HG02678 (cell line): ENCODE results near the gene IDNK.

Experiments used
- ATAC-seq: cut with Tn5 transposase; IDR thresholded peaks from one replicate; pipeline ENCODE4 v1.9.1; 2021; ENCODE audit warnings: mild to moderate bottlenecking, moderate library complexity; ENCODE audit not compliant: unreplicated experiment

The IDNK gene

DNA sequence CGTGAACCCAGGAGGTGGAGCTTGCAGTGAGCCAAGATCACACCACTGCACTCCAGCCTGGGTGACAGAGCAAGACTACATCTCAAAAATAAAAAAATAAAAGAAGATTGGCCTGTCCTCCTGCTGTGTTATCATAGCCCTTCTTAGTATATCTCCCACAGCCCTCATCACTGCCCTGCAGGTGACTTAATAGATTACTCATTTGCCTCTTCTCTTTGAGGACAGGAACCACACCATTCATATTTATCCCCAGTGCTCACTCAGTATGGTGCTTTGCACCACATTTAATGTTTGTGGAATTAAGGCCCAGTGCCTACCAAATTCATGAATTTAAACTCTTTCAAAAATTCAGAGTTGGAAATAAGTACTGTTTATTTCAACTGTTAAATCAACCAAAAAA lies 10.3 kb downstream of the IDNK start:
- no peak for ATAC-seq

DNA sequence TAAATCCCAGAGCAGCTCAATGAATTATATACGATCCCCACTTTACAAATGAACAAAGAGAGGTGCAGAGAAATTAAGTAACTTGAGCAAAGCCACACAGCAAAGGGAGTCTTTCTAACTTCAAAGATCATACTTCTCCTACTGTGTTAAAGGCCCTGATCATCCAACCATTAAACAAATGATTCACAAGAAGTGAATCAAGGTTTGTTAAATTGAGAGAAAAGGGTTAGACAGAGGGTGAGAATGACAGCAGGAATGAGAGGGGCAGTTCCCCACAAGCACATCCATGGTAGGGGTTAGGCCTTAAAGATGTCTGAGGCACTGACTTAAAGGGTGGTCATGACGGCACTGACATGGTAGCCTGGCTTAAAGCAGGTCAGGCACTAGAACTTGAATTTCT lies 10.7 kb downstream of the IDNK start:
- no peak for ATAC-seq

DNA sequence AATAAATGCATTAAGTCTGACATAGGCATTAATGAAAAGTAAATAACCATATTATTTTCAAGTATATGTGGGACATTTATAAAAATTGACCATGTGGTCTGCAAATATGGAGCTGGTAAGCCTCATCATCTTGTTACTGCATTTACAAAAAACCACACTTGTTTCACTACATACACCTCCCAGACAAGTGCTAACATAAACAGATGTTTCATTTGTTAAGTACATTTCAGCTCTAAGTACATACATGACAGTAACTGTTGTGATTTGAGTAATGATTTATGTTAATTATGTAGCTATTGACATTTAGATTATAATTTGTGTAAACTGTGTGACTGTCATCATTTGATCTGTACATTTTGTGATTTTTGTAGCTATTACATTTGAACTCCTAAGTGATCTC lies 13.9 kb downstream of the IDNK start:
- no peak for ATAC-seq

DNA sequence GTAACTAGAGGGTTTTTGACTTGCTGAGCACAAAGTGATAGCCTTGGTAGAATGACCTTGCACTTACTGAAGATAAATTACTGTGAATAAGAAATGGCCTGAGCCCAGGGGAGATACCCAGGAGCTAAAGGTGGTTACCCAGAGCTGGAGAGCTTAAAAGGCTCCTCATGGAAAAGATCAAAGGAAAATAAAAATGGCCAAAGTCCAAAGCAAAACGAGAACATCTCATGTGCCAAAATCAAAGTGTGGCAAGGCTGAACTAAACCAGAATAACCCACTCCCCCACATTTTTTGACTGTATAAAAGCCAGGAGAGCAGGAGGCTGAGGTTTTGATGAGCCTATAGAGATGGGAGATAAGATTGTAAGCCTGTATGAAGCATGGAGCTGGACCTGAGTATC lies 14.4 kb downstream of the IDNK start:
- no peak for ATAC-seq

DNA sequence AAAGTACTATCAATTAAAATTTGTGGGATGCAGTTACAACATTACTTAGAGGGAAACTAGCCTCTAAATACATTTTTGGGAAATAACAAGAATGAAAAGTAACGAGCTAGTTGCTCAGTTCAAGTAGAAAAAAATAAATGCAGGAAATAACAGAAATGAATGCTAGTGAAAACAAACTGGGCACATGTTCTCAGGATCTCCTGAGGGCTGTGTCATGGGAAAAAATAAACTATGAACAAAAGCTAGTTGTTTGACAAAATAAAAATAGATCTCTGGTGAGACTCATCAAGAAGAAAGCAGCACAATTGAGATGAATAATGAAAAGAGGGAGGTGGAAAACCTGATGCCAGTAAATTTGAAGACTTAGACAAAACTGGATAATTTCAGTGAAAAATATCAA lies 16.3 kb downstream of the IDNK start:
- ATAC-seq: no peak

DNA sequence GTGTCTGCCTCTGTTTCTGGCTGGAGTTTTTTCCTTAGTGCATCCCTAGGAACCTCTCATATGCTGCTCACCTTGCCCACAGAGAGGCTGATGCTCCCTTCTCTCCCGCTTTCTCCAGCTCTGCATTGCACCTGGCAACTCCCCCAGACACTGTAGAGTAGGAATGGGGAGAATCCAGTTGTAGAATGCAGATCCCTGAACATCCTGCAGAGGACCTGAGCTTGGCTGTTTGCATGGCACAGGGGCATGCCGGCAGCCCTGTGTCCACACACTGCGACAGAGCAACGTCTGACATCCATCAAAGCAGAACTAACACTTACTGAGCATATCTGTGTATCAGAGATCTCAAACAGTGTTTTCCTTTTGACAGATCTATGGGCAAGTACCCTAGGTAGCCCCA lies 19.9 kb downstream of the IDNK start:
- no peak for ATAC-seq

DNA sequence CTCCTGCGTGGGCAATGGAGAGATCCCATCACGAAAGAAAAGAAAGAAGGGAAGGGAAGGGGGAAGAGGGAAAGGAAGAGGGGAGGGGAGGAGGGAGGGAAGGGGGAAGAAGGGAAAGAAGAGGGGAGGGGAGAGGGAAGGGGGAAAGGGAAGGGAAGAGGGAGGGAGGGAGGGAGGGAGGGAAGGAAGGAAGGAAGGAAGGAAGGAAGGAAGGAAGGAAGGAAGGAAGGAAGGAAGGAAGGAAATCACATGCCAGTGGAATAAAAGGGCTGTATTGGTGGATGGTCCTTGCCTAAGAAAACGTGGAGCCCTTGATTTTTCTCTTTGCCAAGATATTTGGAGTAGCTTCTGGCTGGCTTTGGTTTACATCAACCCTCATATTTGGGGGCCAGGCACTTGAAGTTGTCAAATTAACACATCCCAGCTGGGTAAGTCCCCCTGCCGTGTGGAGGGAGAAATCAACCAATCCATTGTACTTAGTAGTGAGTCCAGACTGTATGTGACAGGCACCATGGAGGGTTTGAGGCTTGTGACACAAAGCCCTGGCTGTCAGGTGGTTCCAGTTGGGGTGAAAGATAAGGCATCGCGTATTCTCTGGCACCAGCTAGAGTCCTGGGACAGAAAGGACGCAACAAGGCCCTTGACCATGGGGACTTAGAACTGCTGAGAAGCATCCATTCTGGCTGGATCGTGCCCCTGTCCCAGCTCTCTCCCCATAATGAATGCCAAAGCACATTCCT lies 23.7 kb downstream of the IDNK start:
- ATAC-seq: no peak

DNA sequence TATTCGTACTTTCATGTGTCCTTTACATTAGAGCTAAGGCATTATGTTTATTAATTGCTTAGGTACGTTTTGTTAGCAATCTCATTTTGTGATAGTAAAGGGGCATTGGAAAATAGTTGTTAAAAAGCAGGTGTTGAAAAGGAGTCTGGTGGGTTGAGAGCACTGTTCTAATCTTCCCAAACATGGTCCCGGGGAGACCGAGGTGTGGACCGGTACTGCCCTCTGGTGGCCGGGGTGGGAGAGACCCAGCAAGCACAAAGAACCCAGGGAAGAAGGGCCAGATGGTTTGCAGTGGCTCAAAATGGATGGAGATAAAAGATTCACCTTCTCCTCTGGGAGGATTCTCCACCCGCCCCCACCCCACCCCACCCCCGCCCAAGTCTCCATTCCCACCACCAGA lies 26.1 kb downstream of the IDNK start:
- ATAC-seq: peak; percentile 68

DNA sequence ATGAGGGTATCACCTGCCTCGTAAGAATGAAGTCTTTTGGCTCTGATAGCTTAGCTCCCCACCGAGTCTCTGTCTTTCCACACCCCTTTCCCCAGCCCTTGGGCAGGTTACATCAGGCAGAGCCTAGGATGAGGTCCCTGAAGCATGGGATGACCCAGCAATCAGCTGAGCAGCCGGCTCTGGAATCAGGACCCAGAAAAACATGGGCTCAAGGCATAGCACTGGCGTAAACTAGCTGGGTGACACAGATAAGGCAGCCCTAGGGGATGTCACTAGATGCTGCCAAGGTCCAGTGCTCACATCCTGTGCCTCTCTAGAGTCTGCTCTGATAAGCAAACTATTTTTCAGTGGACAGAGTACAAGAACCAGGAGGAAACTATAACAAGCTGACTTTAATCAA lies 26.6 kb downstream of the IDNK start:
- ATAC-seq: no peak

DNA sequence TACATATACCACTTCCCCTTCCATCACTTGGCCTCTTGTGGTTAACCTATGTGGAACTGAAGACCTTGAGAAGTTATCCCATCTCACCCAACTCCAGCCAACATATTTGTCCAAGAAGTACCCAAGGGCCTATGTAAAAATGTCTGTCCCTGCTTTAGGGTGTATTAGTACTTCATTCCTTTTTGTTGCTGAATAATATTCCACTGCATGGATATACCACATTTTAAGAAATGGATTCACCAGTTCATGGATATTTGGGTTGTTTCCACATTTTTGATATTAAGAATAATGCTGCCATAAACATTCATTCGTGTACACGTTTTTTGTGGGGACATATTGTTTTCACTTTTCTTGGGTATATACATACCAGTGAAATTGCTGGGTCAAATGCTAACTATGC lies 28.6 kb downstream of the IDNK start:
- ATAC-seq: no peak

DNA sequence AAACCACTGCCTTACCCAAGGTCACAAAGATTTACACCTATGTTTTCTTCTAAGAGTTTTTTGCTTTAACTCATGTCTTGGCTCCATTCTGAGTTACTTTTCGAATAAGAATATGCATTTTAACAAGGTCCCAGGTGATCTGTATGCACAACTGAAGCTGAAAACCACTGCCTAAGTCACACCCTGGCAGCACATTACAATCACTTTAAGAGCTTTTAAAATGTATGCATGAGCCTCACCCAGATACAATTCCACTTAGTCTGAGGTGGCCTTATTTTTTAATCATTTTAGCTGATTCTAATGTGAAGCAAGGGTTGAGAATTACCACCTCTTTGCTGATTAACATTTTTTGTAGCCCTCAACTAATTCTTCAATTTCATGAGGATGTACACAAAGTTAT lies 29.5 kb downstream of the IDNK start:
- ATAC-seq: no peak

DNA sequence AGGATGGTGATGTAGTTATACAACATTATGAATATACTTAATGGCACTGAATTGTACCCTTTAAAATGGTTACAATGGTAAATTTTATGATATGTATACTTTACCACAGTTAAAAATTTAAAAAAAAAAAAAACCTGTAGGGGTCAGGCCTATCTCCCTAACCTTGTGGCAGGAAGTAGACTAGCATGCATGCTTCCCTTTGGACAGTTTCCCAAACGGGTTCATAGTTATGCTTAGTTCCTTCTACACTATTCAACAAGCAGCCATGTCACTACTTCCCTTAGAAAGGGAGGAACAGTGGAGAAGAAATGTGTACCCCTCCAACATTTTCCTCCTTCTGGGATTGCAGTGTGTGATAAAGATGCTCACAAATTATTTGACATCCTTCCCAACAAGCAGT lies 32.5 kb downstream of the IDNK start:
- no peak for ATAC-seq

DNA sequence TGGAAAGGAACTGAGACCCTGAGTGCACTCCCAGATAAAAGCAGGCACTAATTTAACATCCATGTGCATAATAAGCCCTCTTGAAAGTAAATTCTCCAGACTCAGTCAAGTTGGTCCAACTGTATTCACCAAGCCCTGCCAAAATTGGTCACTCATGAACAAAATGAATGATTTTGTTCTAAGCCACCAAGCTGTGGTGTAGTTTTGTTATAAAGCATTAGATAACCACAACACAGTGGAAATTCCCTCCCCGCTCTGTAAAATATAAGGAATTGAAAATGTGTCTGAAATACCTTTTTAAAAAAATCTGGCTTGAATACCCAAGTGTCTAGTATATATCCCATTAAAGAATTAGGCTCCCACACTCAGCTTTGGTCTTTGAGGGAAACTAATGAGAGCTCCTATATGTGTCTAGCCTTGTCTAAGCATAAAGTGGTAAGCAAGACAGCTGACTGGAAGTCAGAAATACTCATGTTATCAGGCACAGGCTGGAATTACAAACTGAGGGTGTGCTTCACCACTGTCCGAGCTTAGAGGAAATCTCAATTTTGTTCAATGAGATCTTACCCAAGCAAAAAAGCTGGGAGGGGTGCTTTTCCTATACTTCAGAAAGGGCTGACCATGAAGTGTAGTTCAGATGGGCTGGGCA lies 33.2 kb downstream of the IDNK start:
- peak; percentile 63 for ATAC-seq

DNA sequence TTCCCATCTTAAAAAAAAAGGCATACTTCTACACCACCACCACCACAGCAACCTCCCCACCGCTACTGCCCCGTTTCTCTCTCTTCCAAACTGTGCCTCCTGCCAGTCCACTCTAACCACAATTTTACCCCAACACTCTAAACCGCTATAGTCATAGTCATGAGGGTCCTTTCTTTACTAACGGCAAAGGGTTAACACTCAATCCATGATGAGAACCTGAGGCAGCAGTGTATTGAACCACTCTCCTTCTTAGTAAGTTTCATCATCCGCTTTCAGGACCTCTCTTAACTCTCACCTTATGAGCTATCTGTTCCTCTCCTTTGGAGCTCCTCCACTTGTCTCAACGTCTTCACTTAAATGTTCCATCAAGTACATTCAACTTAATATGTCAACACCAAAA lies 34.0 kb downstream of the IDNK start:
- ATAC-seq: no peak

DNA sequence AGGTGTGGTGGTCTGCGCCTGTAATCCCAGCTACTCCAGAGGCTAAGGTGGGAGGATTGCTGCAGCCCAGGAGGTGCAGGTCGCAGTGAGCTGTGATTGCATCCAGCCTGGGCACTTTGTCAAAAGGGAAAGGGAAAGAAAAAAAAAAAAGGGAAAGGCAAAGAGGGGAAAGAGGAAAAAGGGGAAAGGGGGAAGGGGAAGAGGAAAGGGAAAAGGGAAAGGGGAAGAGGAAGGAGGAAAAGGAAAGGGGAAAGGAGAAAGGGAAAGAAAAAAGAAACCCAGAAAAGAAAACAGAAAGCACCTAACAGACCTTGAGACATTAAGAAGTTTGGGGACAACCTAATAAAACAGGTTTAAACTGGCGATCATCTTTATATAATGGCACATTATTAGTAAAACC lies 40.0 kb downstream of the IDNK start:
- ATAC-seq: no peak

DNA sequence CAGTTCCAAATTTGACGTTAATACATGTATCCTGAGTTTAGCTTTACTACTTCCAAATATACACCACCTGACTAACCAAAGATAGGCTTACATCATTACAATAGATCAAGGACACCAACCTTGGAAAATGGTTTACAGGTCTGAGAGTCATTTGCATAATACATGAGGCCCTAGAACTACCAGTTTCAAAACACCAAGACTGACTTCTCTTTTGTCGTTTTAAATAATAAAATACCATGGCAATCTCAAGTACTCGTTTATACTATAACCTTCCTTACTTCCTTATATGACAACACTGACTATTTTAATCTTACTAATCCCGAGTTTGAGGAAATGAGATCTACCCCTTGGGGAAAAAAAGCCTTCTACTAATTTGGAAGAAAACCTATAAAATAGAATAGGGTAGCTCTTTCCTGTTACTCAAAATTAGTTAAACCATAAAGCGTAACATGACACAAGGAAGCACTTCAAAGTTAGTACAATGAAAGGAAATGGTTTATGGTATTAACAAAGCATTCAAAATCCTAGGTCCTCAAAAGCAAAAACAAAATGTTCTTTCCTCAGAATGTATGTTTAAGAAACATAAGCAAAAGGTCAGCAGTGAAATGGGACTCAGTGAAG lies 42.7 kb downstream of the IDNK start:
- ATAC-seq: peak; percentile 95

DNA sequence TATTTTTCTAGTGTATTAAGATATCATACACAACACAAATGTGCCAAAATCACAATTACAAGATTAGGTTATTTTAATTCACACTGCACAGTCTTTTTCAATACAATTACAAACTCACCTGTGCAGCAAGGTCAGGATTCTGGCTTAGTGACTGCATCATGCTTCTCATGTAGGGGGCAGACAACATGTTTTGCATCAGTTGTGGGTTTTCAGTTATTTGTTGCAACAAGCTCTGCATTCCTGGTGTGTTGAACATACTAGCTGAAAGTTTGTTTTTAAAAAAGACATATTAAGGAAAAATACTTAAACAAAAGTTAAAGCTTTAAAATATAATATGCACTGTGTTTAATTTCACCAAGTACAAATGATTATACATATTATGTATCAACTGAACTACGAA lies 46.1 kb downstream of the IDNK start:
- ATAC-seq: no peak

DNA sequence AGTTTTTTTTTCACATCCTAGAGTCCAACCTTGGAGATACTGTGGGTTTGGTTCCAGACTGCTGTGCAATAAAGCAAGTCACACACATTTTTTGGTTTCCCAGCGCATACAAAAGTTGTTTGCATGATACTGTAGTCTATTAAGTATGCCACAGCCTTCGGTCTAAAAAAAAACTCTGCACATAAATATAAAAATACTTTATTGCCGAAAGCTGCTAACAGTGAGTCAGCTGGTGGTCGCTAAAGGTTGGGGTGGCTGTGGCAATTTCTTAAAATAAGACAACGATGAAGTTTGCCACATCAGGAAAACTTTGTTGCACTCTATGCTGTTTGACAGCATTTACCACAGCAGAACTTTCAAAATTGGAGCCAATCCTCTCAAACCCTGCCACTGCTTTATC lies 47.4 kb downstream of the IDNK start:
- no peak for ATAC-seq

DNA sequence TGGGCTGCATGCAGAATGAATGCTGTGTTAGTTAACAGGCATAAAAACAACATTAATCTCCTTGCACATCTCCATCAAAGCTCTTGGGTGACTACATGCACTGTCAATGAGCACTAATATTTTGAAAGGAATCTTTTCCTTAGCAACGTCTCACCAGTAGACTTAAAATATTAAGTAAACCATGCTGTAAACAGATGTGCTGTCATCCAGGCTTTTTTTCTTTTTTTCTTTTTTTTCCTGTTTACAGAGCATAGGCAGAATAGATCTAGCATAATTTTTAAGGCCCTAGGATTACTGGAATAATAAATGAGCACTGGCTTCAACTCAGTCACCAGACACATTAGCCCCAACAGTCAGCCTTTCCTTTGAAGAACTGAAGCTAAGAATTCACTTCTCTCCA lies 48.5 kb downstream of the IDNK start:
- no peak for ATAC-seq

DNA sequence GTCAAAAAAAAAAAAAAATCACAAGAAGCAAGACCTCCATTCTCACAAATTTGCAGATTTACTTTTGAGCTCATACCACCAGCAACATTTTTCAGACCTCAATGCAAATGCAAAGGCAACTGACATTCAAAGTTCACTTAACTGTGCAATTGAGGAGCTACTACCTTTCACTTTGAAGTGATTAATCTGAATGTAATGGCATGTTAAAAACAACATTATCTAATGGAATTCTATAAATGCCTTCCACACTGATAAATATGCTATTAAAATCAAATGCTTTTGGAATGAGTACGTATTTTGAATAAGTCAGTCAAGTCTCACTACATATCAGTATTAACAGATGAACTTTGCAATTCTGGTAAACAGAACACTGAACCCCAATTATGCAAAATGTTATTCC lies 52.5 kb downstream of the IDNK start:
- ATAC-seq: no peak

DNA sequence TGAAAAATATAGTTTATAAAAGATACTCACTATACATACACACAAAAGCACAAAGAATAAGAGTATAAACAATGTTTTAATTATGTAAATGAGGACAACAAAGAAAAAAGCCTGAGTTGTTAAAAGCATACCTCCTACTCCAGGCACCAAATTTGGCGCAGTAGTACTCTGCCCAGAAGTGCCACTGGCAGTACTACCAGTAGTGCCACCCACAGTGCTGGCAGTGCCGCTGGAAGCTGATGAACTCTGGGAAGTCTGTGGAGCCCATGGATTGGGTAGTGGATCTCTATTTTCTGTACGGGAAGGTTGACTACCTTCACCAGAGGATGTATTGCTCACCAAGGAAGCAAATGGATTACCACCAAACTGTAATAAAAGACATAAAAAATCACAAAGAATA lies 54.7 kb downstream of the IDNK start:
- ATAC-seq: no peak

DNA sequence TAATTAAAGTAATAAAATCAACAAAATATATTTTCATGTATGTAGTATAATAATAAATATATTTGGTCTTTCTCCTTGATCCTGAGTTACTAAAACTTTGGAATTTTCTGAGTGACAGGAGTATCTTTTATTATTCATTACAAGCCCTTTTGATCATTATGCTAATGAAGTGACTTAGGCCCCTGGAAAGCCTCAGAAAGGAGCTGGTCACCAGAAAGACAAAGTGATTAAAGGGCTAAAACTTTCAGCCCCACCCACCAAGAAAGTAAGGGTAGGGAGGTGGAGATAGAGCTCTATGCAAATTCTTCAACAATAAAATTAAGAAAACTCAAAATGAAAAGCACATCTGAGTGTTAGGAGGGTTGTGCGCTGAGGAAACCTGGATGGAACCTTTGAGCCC lies 57.3 kb downstream of the IDNK start:
- ATAC-seq: no peak

DNA sequence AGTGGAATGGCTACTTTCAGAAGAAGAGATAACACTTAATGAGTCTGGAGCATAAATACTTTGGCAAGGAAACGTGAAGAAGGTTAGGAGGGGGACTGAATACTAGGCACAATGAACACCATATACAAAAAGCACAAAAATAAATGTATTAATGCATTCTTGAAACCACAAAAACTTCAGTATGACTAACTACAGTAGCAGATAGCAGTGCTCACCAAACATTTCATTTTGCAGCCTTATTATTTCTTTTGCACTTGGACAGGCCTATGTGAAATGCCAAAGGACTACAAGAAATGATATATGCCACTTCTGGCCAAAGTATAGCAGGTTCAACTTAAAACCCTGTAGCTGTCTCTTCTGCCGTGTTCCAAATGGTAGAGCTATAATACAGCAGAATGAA lies 58.5 kb downstream of the IDNK start:
- no peak for ATAC-seq
